AG08395 (cell line): ENCODE measurements around the gene CCDC172.
A peak's percentile ranks its signal among the peaks of the same experiment; 100 is the strongest.
"Not testable (repeated sequence)": the region's sequence is repeated elsewhere in the genome, so short reads cannot be mapped to it uniquely, and the experiment has no call there.

Experiments used
- DNase-seq: peaks from one replicate; pipeline ENCODE4 v3.0.0; 2012; ENCODE audit warnings: mixed read lengths, low spot score

The CCDC172 gene

GRCh38 chr10:116336866-116337265 is 12.6 kb downstream of the CCDC172 start:
- no peak for DNase-seq

- DNase-seq, result no peak
Observed at GRCh38 chr10:116352125-116352524, 27.9 kb downstream of the CCDC172 start.

- DNase-seq, result no peak
Observed at GRCh38 chr10:116353817-116354216, 29.6 kb downstream of the CCDC172 start.

- no peak for DNase-seq
Observed at GRCh38 chr10:116355341-116355740, 31.1 kb downstream of the CCDC172 start.

GRCh38 chr10:116356833-116357232 is 32.6 kb downstream of the CCDC172 start:
- no peak for DNase-seq

GRCh38 chr10:116364868-116365267 is 40.6 kb downstream of the CCDC172 start:
- no peak for DNase-seq

- no peak for DNase-seq
Observed at GRCh38 chr10:116371737-116372136, 47.5 kb downstream of the CCDC172 start.

- no peak for DNase-seq
Observed at GRCh38 chr10:116382290-116382689, 58.0 kb downstream of the CCDC172 start.

- DNase-seq, result no peak
Observed at GRCh38 chr10:116385311-116385710, 61.1 kb downstream of the CCDC172 start.

GRCh38 chr10:116385994-116386809 is 62.0 kb downstream of the CCDC172 start:
- peak; percentile 23 for DNase-seq

GRCh38 chr10:116393246-116393831 is 69.1 kb downstream of the CCDC172 start:
- DNase-seq, result not testable (repeated sequence)

GRCh38 chr10:116395223-116395985 is 71.2 kb downstream of the CCDC172 start:
- DNase-seq, result no peak

GRCh38 chr10:116398224-116398623 is 74.0 kb downstream of the CCDC172 start:
- DNase-seq, result no peak

GRCh38 chr10:116402858-116403257 is 78.6 kb downstream of the CCDC172 start:
- no peak for DNase-seq

GRCh38 chr10:116403740-116404250 is 79.5 kb downstream of the CCDC172 start:
- DNase-seq, result no peak

- no peak for DNase-seq
Observed at GRCh38 chr10:116408719-116409118, 84.5 kb downstream of the CCDC172 start.

GRCh38 chr10:116410351-116410750 is 86.1 kb downstream of the CCDC172 start:
- no peak for DNase-seq

- DNase-seq, result no peak
Observed at GRCh38 chr10:116417821-116418220, 93.6 kb downstream of the CCDC172 start.

- DNase-seq, result no peak
Observed at GRCh38 chr10:116418389-116418788, 94.1 kb downstream of the CCDC172 start.

- no peak for DNase-seq
Observed at GRCh38 chr10:116421815-116422214, 97.6 kb downstream of the CCDC172 start.

GRCh38 chr10:116427671-116428070 is 103.4 kb downstream of the CCDC172 start, which contains the start of gene PNLIPRP3:
Gene PNLIPRP3 (plus strand): TSS chr10:116427847. CDS start chr10:116428013, 166 bp downstream.
- no peak for DNase-seq

GRCh38 chr10:116429288-116429977 is 105.2 kb downstream of the CCDC172 start:
- DNase-seq, result no peak
